WTC11 (cell line): ENCODE data around the gene GPR152.

Experiments used
- CREB1 ChIP-seq: sonication (generic); formaldehyde crosslinking; IDR thresholded peaks from 2 replicates; pipeline ENCODE4 v1.8.0; 2023; ENCODE audit warnings: mild to moderate bottlenecking, missing genetic modification reagents
- JUN ChIP-seq: sonication (generic); formaldehyde crosslinking; IDR thresholded peaks from 2 replicates; pipeline ENCODE4 v1.8.0; 2023; ENCODE audit warnings: mild to moderate bottlenecking, missing genetic modification reagents
- MAX ChIP-seq: sonication (generic); formaldehyde crosslinking; IDR thresholded peaks from 2 replicates; pipeline ENCODE4 v1.8.0; 2022; ENCODE audit warnings: mild to moderate bottlenecking, missing genetic modification reagents
- RELA ChIP-seq: sonication (generic); formaldehyde crosslinking; IDR thresholded peaks from 2 replicates; pipeline ENCODE4 v1.8.1; 2022; ENCODE audit warnings: missing genetic modification reagents, mild to moderate bottlenecking, borderline replicate concordance
- TEAD4 ChIP-seq: sonication (generic); formaldehyde crosslinking; IDR thresholded peaks from 2 replicates; pipeline ENCODE4 v1.8.0; 2022; ENCODE audit warnings: mild to moderate bottlenecking, missing genetic modification reagents
- ZBTB21 ChIP-seq: sonication (generic); formaldehyde crosslinking; IDR thresholded peaks from 2 replicates; pipeline ENCODE4 v1.8.1; 2023; ENCODE audit warnings: mild to moderate bottlenecking, missing genetic modification reagents, borderline replicate concordance
- ZNF121 ChIP-seq: sonication (generic); formaldehyde crosslinking; IDR thresholded peaks from 2 replicates; pipeline ENCODE4 v1.8.0; 2023; ENCODE audit warnings: missing genetic modification reagents
- ZNF138 ChIP-seq: sonication (generic); formaldehyde crosslinking; conservative IDR thresholded peaks from 2 replicates; pipeline ENCODE4 v1.8.1; 2022; ENCODE audit warnings: mild to moderate bottlenecking, moderate library complexity, missing genetic modification reagents
- TF ChIP-seq, protein P1 (sequence below): fragments of 200-600 bp; IDR thresholded peaks from 2 replicates; pipeline ENCODE4 v1.8.0; 2022; ENCODE audit warnings: antibody characterized with exemption
- TF ChIP-seq, protein P2 (sequence below): sonication (generic); formaldehyde crosslinking; IDR thresholded peaks from 2 replicates; pipeline ENCODE4 v1.8.1; 2023; ENCODE audit warnings: mild to moderate bottlenecking, missing genetic modification reagents, borderline replicate concordance
- TF ChIP-seq, protein P3 (sequence below): sonication (generic); formaldehyde crosslinking; IDR thresholded peaks from 2 replicates; pipeline ENCODE4 v1.8.1; 2022; ENCODE audit warnings: mild to moderate bottlenecking, moderate library complexity, missing genetic modification reagents
- TF ChIP-seq, protein P4 (sequence below): fragments of 250-450 bp; sonication (Bioruptor Pico); IDR thresholded peaks from 2 replicates; pipeline ENCODE4 v1.9.0; 2021; ENCODE audit warnings: mild to moderate bottlenecking
- TF ChIP-seq, protein P5 (sequence below): fragments of 250-450 bp; sonication (Bioruptor Pico); IDR thresholded peaks from 2 replicates; pipeline ENCODE4 v2.1.2; 2022; ENCODE audit warnings: mild to moderate bottlenecking, moderate library complexity

GRCh38 chr11:67452141-67452952, at the start of gene GPR152:
- TF ChIP-seq, protein P1, sequence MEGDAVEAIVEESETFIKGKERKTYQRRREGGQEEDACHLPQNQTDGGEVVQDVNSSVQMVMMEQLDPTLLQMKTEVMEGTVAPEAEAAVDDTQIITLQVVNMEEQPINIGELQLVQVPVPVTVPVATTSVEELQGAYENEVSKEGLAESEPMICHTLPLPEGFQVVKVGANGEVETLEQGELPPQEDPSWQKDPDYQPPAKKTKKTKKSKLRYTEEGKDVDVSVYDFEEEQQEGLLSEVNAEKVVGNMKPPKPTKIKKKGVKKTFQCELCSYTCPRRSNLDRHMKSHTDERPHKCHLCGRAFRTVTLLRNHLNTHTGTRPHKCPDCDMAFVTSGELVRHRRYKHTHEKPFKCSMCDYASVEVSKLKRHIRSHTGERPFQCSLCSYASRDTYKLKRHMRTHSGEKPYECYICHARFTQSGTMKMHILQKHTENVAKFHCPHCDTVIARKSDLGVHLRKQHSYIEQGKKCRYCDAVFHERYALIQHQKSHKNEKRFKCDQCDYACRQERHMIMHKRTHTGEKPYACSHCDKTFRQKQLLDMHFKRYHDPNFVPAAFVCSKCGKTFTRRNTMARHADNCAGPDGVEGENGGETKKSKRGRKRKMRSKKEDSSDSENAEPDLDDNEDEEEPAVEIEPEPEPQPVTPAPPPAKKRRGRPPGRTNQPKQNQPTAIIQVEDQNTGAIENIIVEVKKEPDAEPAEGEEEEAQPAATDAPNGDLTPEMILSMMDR, result no peak
- TF ChIP-seq ZNF138 (no peak), RELA (CRISPR knock-in tag) (no peak), JUN (no peak), ZBTB21 (CRISPR knock-in tag) (no peak), CREB1 (CRISPR knock-in tag) (no peak), ZNF121 (CRISPR knock-in tag) (no peak), TEAD4 (CRISPR knock-in tag) (no peak), MAX (no peak)
- TF ChIP-seq, protein P2, sequence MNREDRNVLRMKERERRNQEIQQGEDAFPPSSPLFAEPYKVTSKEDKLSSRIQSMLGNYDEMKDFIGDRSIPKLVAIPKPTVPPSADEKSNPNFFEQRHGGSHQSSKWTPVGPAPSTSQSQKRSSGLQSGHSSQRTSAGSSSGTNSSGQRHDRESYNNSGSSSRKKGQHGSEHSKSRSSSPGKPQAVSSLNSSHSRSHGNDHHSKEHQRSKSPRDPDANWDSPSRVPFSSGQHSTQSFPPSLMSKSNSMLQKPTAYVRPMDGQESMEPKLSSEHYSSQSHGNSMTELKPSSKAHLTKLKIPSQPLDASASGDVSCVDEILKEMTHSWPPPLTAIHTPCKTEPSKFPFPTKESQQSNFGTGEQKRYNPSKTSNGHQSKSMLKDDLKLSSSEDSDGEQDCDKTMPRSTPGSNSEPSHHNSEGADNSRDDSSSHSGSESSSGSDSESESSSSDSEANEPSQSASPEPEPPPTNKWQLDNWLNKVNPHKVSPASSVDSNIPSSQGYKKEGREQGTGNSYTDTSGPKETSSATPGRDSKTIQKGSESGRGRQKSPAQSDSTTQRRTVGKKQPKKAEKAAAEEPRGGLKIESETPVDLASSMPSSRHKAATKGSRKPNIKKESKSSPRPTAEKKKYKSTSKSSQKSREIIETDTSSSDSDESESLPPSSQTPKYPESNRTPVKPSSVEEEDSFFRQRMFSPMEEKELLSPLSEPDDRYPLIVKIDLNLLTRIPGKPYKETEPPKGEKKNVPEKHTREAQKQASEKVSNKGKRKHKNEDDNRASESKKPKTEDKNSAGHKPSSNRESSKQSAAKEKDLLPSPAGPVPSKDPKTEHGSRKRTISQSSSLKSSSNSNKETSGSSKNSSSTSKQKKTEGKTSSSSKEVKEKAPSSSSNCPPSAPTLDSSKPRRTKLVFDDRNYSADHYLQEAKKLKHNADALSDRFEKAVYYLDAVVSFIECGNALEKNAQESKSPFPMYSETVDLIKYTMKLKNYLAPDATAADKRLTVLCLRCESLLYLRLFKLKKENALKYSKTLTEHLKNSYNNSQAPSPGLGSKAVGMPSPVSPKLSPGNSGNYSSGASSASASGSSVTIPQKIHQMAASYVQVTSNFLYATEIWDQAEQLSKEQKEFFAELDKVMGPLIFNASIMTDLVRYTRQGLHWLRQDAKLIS, result no peak
- TF ChIP-seq, protein P3, sequence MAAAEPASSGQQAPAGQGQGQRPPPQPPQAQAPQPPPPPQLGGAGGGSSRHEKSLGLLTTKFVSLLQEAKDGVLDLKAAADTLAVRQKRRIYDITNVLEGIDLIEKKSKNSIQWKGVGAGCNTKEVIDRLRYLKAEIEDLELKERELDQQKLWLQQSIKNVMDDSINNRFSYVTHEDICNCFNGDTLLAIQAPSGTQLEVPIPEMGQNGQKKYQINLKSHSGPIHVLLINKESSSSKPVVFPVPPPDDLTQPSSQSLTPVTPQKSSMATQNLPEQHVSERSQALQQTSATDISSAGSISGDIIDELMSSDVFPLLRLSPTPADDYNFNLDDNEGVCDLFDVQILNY (CRISPR knock-in tag), result no peak
- TF ChIP-seq, protein P4, sequence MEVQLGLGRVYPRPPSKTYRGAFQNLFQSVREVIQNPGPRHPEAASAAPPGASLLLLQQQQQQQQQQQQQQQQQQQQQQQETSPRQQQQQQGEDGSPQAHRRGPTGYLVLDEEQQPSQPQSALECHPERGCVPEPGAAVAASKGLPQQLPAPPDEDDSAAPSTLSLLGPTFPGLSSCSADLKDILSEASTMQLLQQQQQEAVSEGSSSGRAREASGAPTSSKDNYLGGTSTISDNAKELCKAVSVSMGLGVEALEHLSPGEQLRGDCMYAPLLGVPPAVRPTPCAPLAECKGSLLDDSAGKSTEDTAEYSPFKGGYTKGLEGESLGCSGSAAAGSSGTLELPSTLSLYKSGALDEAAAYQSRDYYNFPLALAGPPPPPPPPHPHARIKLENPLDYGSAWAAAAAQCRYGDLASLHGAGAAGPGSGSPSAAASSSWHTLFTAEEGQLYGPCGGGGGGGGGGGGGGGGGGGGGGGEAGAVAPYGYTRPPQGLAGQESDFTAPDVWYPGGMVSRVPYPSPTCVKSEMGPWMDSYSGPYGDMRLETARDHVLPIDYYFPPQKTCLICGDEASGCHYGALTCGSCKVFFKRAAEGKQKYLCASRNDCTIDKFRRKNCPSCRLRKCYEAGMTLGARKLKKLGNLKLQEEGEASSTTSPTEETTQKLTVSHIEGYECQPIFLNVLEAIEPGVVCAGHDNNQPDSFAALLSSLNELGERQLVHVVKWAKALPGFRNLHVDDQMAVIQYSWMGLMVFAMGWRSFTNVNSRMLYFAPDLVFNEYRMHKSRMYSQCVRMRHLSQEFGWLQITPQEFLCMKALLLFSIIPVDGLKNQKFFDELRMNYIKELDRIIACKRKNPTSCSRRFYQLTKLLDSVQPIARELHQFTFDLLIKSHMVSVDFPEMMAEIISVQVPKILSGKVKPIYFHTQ (CRISPR knock-in tag), result no peak
- TF ChIP-seq, protein P5, sequence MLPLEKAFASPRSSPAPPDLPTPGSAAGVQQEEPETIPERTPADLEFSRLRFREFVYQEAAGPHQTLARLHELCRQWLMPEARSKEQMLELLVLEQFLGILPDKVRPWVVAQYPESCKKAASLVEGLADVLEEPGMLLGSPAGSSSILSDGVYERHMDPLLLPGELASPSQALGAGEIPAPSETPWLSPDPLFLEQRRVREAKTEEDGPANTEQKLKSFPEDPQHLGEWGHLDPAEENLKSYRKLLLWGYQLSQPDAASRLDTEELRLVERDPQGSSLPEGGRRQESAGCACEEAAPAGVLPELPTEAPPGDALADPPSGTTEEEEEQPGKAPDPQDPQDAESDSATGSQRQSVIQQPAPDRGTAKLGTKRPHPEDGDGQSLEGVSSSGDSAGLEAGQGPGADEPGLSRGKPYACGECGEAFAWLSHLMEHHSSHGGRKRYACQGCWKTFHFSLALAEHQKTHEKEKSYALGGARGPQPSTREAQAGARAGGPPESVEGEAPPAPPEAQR (CRISPR knock-in tag), result no peak
